ENCODE results near the gene SLC37A3. TPM values are rescaled to one million over a fixed set of nuclear protein-coding genes. Genes with fewer than 3 reads are reported as not detected.

Gene SLC37A3
- polyA plus RNA-seq, 4 donors = 51.9 to 63.8 (median 57.2) TPM

Other genes with a start within 250 kb of the SLC37A3 start
- gene KDM7A, start 221.5 kb downstream of the SLC37A3 start, polyA plus RNA-seq (ENCODE audit: insufficient read length in 4 of 4) = 10 to 100 TPM; 11.7 to 15.4 (median 12.8) TPM
- gene RAB19, start 5.5 kb upstream of the SLC37A3 start, polyA plus RNA-seq (ENCODE audit: insufficient read length in 4 of 4) = 1 to 10 TPM; 1.6 to 3.1 (median 2.1) TPM
- 100 to 1,000 TPM; 110 to 123 (median 113) TPM for gene MKRN1, start 81.0 kb upstream of the SLC37A3 start, polyA plus RNA-seq (ENCODE audit: insufficient read length in 4 of 4)
- gene DENND2A, start 242.3 kb upstream of the SLC37A3 start, polyA plus RNA-seq (ENCODE audit: insufficient read length in 4 of 4) = 10 to 100 TPM; 38.3 to 42.6 (median 40.2) TPM

Measured in right renal pelvis (tissue), 4 donors.